HG03378 (cell line): ENCODE measurements around the gene CFI.

Experiments
- ATAC-seq: cut with Tn5 transposase; IDR thresholded peaks from one replicate; pipeline ENCODE4 v1.9.1; 2021; ENCODE audit warnings: mild to moderate bottlenecking, moderate library complexity; ENCODE audit not compliant: unreplicated experiment

CFI gene

DNA sequence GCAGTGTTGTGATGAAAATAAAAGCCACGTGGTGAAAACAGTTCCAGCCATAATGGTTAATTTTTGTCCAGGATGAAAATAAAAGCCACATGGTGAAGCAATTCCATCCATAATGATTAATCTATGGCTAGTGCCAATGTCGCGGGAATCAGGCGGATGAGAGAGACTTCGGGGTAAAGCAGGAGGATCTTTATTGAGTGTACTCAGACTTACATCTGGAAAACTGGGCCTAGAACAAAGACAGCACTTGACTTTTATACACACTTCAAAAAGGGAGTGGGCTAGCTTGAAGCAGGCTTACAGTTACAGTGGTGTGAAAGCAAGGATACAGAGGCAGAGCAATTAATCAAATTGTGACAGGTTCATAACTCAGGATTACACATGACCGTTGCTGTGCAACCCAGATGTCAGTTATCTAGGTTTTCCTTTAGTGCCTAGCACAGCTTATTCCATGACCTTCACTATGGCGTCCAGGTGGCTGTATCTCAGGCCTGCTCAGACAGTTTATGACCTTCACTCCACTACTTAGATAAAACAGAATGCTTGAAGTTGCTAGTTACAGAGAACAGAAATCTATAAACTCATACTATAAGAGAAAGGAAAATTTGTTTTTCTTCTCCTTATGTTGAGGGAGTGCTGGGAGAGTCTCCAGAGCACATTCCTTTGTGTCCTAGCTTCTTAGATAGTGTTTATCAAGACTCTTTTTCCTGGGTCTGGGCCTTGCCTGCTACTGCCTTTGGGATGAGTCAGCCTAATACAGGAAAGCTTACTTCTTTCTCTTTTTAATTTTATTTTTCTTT is 66.0 kb downstream of the CFI start:
- ATAC-seq, result no peak

- no peak for ATAC-seq
Measured at GRCh38 chr4:109733728-109734127, 68.1 kb downstream of the CFI start.

DNA sequence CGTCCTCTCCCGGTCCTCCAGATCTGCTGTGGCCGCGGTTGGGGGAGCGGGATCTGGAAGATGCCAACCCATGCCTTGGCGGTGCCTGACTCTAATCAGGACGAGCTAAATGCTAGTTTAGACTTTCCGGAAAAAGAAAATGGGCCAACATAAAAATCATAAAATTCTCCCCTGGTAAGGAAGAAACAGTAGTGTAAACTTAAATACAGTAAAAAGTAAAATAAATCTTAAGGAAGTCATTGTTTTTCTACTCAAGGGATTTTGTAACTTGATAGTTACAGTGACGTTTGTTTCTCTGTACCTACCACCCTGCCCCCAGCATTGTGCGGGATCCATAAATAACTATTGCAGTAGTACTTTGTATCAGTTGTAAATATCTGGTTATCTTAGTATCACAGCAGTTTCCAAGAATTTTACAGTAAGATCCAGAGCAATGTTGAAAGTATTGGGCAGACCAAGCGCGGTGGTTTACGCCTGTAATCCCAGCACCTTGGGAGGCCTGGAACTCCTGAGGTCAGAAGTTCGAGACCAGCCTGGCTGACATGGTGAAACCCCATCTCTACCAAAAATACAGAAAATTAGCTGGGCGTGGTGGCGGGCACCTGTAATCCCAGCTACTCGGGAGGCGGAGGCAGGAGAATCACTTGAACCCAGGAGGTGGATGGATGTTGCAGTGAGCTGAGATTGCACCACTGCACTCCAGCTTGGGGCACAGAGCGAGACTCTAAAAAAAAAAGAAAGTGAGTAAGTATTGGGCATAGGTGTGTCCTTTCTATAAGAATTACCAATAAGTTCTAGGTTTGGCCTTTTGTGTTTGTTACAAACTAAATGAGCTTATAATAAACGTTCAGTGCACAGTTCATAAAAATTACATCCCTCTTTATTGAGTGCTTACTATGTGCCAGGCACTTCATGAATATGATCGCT is 70.9 kb downstream of the CFI start:
- ATAC-seq, result no peak

GRCh38 chr4:109729718-109730618 is 71.8 kb downstream of the CFI start, which contains the start of gene PLA2G12A:
Gene PLA2G12A, minus strand, starts transcription at chr4:109730070. Its CDS starts 261 bp downstream, at chr4:109729809.
- peak; percentile 66 for ATAC-seq

GRCh38 chr4:109729117-109729717 is 72.6 kb downstream of the CFI start:
- ATAC-seq, result no peak

GRCh38 chr4:109728385-109728784 is 73.4 kb downstream of the CFI start:
- ATAC-seq, result no peak

- no peak for ATAC-seq
Measured at GRCh38 chr4:109723110-109723509, 78.7 kb downstream of the CFI start.

GRCh38 chr4:109722357-109722756 is 79.4 kb downstream of the CFI start:
- no peak for ATAC-seq

DNA sequence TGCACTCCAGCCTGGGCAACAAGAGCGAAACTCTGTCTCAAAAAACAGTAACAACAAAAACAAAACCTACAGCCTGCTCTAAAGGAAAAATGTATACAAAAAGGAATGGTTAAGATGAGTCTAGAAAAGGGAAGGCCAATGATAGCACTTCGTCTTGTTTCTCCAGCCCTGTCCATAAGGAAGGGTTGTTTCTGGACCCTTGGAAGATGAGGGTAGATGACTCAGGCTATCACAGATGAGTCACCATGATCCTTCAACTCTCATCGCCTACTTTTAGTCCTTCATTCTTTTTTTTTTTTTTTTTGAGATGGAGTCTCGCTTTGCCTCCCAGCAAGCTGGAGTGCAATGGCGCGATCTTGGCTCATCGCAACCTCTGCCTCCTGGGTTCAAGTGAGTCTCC is 80.8 kb downstream of the CFI start:
- no peak for ATAC-seq

DNA sequence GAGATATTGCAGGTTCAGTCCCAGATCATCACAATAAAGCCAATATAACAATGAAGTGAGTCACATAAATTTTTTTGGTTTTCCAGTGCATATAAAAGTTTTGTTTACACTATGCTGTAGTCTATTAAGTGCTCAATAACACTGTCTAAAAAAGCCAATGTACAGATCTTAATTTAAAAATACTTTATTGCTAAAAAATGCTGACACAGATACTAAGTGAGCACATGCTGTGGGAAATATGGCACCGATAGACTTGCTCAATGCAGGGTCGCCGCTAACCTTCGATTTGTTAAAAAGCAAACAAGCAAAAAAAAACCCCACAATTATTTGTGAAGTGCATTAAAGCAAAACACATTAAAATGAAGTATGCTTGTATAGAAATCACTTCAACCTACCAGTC is 82.2 kb downstream of the CFI start:
- no peak for ATAC-seq

- ATAC-seq, result no peak
Measured at GRCh38 chr4:109718759-109719158, 83.0 kb downstream of the CFI start.

DNA sequence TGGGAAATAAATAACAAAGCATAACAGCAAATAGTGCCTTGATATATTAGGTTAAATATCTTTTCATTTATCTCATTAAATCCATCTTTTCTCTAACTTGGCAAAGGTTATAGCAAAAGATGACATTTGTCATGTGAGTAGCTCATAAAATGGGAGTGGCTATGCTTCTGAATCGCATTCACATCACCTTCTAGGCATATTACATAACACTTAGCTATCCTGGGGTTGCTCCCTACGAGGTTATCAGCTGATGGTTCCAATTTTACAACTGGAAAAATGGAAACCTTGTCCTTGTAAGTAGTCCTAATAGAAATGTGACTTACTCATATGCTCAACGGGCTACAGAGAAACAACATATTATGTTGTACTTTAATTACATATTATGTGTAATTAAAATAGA is 88.3 kb downstream of the CFI start:
- ATAC-seq, result no peak

DNA sequence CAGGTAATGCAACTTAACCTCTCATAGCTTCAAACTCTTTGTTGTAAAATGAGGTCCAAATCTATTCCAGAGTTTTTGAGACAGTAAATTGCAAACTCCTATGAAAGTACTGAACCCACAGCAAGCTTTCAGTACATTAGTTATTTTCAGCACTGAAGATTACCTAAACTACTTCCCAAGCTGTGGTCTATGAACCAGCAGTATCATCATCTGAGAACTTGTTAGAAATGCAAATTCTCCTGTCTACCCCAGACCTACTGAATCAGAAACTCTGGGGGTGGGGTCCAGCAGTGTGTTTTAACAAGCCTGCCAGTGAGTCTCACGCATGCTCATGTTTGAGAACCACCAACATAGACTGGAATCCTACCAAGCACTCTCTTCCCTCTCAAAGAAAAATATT is 92.8 kb downstream of the CFI start:
- ATAC-seq, result peak; percentile 92

- ATAC-seq, result no peak
Measured at GRCh38 chr4:109708435-109708834, 93.4 kb downstream of the CFI start.

- no peak for ATAC-seq
Measured at GRCh38 chr4:109703664-109704361, 98.0 kb downstream of the CFI start.

DNA sequence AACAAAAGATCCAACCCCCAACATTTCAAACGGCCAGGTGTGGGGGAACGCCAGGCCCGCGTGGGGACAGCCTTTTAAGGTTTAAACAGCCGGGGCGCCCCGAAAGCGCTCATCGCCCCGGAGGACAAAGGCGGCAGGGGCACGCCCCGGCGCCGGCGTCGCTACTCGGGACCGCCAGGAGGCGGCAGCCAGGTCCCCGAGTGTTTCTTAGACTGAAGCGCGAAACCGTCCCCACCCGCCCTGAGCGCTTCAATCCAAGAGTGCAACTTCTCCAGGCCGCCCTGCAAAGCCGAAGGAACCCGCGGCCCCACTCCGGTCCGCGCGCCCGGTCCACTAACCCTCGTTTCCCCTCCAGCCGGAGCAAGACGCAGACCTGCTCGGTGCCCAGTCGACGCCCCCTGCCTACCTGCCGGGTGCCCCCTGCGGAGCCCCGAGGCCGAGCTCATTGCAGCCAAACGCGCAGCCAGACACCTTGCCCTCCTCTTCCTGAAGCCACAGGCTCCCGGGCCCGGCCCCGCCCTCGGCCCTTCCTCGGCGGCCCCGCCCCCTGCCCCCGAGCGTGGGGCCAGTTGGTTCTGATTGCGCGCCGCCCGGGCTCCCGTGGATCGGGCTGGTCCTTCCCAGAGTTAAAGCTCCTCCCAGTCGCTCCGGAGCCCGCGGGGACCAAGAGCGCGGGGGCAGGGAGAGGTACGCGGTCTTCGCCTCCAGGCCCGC is 98.7 kb downstream of the CFI start, which contains the start of gene CASP6:
TSS of gene CASP6 (minus strand) at position 496 of the 714 bp plus-strand sequence. CDS start at position 446, 50 bp downstream.
- ATAC-seq, result peak; percentile 63

GRCh38 chr4:109701566-109702410 is 100.0 kb downstream of the CFI start:
- ATAC-seq, result no peak
